HG03045 (cell line): ENCODE data around the gene GALNT14.

Experiments used
- ATAC-seq: cut with Tn5 transposase; IDR thresholded peaks from one replicate; pipeline ENCODE4 v1.9.1; 2021; ENCODE audit warnings: mild to moderate bottlenecking, moderate library complexity; ENCODE audit not compliant: unreplicated experiment

The GALNT14 gene

GRCh38 chr2:30865243-30865642, 273.0 kb downstream of the GALNT14 start:
- ATAC-seq: no peak

- no peak for ATAC-seq
Measured at GRCh38 chr2:30862054-30862651, 276.1 kb downstream of the GALNT14 start.

- no peak for ATAC-seq
Measured at GRCh38 chr2:30860726-30861125, 277.5 kb downstream of the GALNT14 start.
